HEK293T (cell line): Measurements from ENCODE around the gene SOX12.

Experiments used
- CTCF ChIA-PET: fragments of 350-600 bp; formaldehyde crosslinking; extraction: SDS; loops from one replicate; lab custom pipeline; 2021; ENCODE audit warnings: antibody characterized with exemption, inconsistent platforms; lab: Yijun Ruan, JAX
- POLR2A ChIA-PET: fragments of 350-600 bp; formaldehyde crosslinking; extraction: SDS; loops from one replicate; lab custom pipeline; 2020; ENCODE audit warnings: antibody characterized with exemption, inconsistent platforms; lab: Yijun Ruan, JAX
- DNase-seq: peaks from one replicate; pipeline ENCODE4 v3.0.0; 2012; ENCODE audit warnings: mixed read lengths; ENCODE audit errors: extremely low spot score
- ARNT ChIP-seq: fragments of 450-650 bp; IDR thresholded peaks from 2 replicates; pipeline ENCODE4 v1.6.1; 2017; ENCODE audit warnings: mild to moderate bottlenecking
- BHLHE40 ChIP-seq: fragments of 450-650 bp; IDR thresholded peaks from 2 replicates; pipeline ENCODE4 v1.6.1; 2016; ENCODE audit warnings: mild to moderate bottlenecking, moderate library complexity, borderline replicate concordance
- CTBP1 ChIP-seq: fragments of 450-650 bp; IDR thresholded peaks from 2 replicates; pipeline ENCODE4 v1.6.1; 2016; ENCODE audit warnings: borderline replicate concordance
- ELF4 ChIP-seq: fragments of 450-650 bp; IDR thresholded peaks from 2 replicates; pipeline ENCODE4 v1.6.1; 2017; ENCODE audit warnings: antibody characterized with exemption
- FOXA1 ChIP-seq: fragments of 450-650 bp; IDR thresholded peaks from 2 replicates; pipeline ENCODE4 v1.6.1; 2016; ENCODE audit warnings: mild to moderate bottlenecking
- FOXK2 ChIP-seq: fragments of 450-650 bp; IDR thresholded peaks from 2 replicates; pipeline ENCODE4 v1.6.1; 2016; ENCODE audit warnings: mild to moderate bottlenecking
- FOXM1 ChIP-seq: fragments of 450-650 bp; IDR thresholded peaks from 2 replicates; pipeline ENCODE4 v1.6.1; 2017; ENCODE audit warnings: mild to moderate bottlenecking, borderline replicate concordance
- HDGF ChIP-seq: fragments of 450-650 bp; IDR thresholded peaks from 2 replicates; pipeline ENCODE4 v1.6.1; 2017; ENCODE audit warnings: antibody characterized with exemption, borderline replicate concordance
- L3MBTL2 ChIP-seq: fragments of 450-650 bp; conservative IDR thresholded peaks from 2 replicates; pipeline ENCODE4 v1.6.1; 2016; ENCODE audit warnings: mild to moderate bottlenecking
- LEF1 ChIP-seq: fragments of 450-650 bp; IDR thresholded peaks from 2 replicates; pipeline ENCODE4 v1.6.1; 2017; ENCODE audit warnings: mild to moderate bottlenecking, borderline replicate concordance
- NFRKB ChIP-seq: fragments of 450-650 bp; IDR thresholded peaks from 2 replicates; pipeline ENCODE4 v1.6.1; 2016; ENCODE audit warnings: mild to moderate bottlenecking, moderate library complexity
- SP1 ChIP-seq: fragments of 450-650 bp; IDR thresholded peaks from 2 replicates; pipeline ENCODE4 v1.6.1; 2017
- SUZ12 ChIP-seq: fragments of 450-650 bp; IDR thresholded peaks from 2 replicates; pipeline ENCODE4 v1.6.1; 2016; ENCODE audit warnings: mild to moderate bottlenecking
- TARDBP ChIP-seq: fragments of 450-650 bp; IDR thresholded peaks from 2 replicates; pipeline ENCODE4 v1.6.1; 2016
- ZNF384 ChIP-seq: fragments of 450-650 bp; IDR thresholded peaks from 2 replicates; pipeline ENCODE4 v1.6.1; 2016
- TF ChIP-seq, protein P1 (sequence below): fragments of 450-650 bp; IDR thresholded peaks from 2 replicates; pipeline ENCODE4 v1.6.1; 2016

The SOX12 gene

GRCh38 chr20:294602-295001 is 30.8 kb upstream of the SOX12 start:
- TF ChIP-seq, protein P1, sequence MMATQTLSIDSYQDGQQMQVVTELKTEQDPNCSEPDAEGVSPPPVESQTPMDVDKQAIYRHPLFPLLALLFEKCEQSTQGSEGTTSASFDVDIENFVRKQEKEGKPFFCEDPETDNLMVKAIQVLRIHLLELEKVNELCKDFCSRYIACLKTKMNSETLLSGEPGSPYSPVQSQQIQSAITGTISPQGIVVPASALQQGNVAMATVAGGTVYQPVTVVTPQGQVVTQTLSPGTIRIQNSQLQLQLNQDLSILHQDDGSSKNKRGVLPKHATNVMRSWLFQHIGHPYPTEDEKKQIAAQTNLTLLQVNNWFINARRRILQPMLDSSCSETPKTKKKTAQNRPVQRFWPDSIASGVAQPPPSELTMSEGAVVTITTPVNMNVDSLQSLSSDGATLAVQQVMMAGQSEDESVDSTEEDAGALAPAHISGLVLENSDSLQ: no peak
- POLR2A ChIA-PET: no interaction called here
- DNase-seq: no peak
- CTCF ChIA-PET: no interaction called here

DNA sequence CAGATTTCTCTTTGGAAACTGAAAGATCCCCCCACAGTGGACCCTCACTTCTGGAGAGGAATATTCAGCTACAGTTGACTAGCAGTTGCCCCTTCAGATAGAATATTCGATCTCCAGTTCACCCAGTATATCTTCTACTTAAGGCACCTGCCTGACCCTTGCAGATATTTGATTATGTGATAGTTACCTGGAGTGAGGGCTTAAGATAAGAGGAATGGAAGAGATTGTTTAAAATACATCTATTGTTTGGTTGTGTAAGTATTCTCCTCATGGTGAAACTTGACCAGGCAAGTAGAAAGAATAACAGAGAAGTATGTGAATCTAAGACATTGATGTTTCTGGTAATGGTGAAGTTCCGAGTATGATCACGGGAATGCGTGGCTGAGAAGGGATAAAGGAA is 29.5 kb upstream of the SOX12 start:
- ChIA-PET POLR2A (interaction anchor here (1.7 kb wide), 1 partner anchor 29 kb away, joined by 5 read pairs; the partner anchor contains the start of gene SOX12), CTCF (interaction anchor here (1.0 kb wide), 1 partner anchor 29 kb away, joined by 3 read pairs; no protein-coding TSS in a partner anchor)
- DNase-seq: no peak
- TF ChIP-seq CTBP1 (no peak), SP1 (no peak), TARDBP (no peak), FOXM1 (no peak), BHLHE40 (no peak), ZNF384 (no peak), ARNT (no peak), FOXA1 (no peak), LEF1 (no peak), ELF4 (no peak), FOXK2 (no peak), HDGF (no peak), SUZ12 (no peak), L3MBTL2 (no peak)
- TF ChIP-seq, protein P1: no peak

- TF ChIP-seq L3MBTL2: peak; percentile 92
- TF ChIP-seq ARNT: no peak
- TF ChIP-seq SP1: no peak
- no peak for TF ChIP-seq FOXA1
- no peak for TF ChIP-seq FOXK2
- no peak for TF ChIP-seq BHLHE40
- 0 out of 2 replicates have a peak, but pooled peaks have one; percentile 38 for TF ChIP-seq LEF1
- TF ChIP-seq NFRKB: peak; percentile 52; the same call in 1 of the 2 replicates
- TF ChIP-seq FOXM1: no peak
- TF ChIP-seq HDGF: no peak
- TF ChIP-seq CTBP1: peak; percentile 76
- TF ChIP-seq, protein P1: no peak
- no peak for TF ChIP-seq TARDBP
- no peak for TF ChIP-seq ELF4
- TF ChIP-seq SUZ12: no peak
- TF ChIP-seq ZNF384: peak; percentile 99
- CTCF ChIA-PET: interaction anchor here (0.7 to 1.0 kb wide), 2 partner anchors 31 to 39 kb away, joined by 3 to 4 read pairs; no protein-coding TSS in a partner anchor
Observed at GRCh38 chr20:297098-297924, 28.0 kb upstream of the SOX12 start, which contains the start of gene ZCCHC3. Gene ZCCHC3, plus strand, starts transcription at chr20:297570. Its CDS starts 17 bp downstream, at chr20:297587.

GRCh38 chr20:297925-298775 is 27.2 kb upstream of the SOX12 start:
- peak; percentile 28 for DNase-seq
- CTCF ChIA-PET: no interaction called here
- POLR2A ChIA-PET: interaction anchor here (0.9 to 4.2 kb wide), 8 partner anchors 10 to 54 kb away, joined by 3 to 73 read pairs (median 4); partner anchors contain the start of gene SOX12
- TF ChIP-seq HDGF: no peak
- no peak for TF ChIP-seq ELF4
- no peak for TF ChIP-seq CTBP1
- TF ChIP-seq, protein P1: no peak
- no peak for TF ChIP-seq BHLHE40
- TF ChIP-seq FOXK2: no peak
- TF ChIP-seq SP1: no peak
- TF ChIP-seq FOXA1: no peak

More at GRCh38 chr20:297098-297924, 28.0 kb upstream of the SOX12 start, which contains the start of gene ZCCHC3:
- peak; percentile 86 for DNase-seq
- POLR2A ChIA-PET: interaction anchor here (0.8 to 4.2 kb wide), 8 partner anchors 15 to 53 kb away, joined by 3 to 73 read pairs (median 4); partner anchors contain the start of gene SOX12
